ENCODE measurements around the gene ORAI2.

- TF ChIP-seq POLR2AphosphoS5 (IDR thresholded peaks at IDR 0.05; ENCODE audit: low read depth, low read length) (no peak), TCF7L2 (IDR thresholded peaks at IDR 0.05; ENCODE audit: low read depth, low read length) (no peak), REST (IDR thresholded peaks at IDR 0.05; ENCODE audit: insufficient read depth in 1 of 2, low read depth in 2 of 2, low read length in 1 of 2) (no peak)
Observed at GRCh38 chr7:102456327-102456726, 23.0 kb downstream of the ORAI2 start.
